Measurements from ENCODE around the gene MAP4K1.
"Not testable (repeated sequence)": the region's sequence is repeated elsewhere in the genome, so short reads cannot be mapped to it uniquely, and the experiment has no call there.

The MAP4K1 gene

DNA sequence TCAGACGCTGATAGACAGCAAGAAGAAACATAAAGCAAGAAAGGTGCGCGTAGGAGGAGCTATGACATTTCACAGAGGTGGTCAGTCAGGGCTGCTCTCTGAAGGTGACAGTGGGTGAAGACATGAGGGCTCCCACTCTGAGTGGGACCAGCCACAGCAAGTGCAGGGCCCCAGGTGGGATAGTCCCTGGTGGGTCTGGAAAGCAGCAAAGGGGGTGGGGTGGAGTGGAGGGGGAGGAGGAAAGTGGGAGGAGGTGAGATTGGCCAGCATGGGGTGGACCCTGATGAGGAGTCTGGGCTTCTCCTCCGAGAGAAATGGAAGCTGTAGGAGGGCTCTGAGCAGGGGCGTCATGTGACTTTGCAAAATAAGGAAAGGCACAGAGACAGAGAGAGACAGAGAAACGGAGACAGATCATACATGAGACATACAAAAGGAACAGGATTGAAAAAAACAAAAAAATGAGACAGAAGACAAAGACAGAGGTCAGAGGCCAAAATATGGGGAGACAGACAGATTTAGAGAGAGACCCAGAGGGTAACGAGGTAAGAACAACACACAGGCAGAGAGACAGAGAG is 2.7 kb downstream of the MAP4K1 start:
- peak overlapping the region; percentile 19 for H3K4me3 Mint-ChIP-seq
- peaks cover 48% of the 10 kb centered on the region for H3K4me1 Mint-ChIP-seq
- H3K27me3 Mint-ChIP-seq: no peaks in the 10 kb centered on the region
- H3K36me3 Mint-ChIP-seq: peaks cover 15% of the 10 kb centered on the region
- H3K9me3 Mint-ChIP-seq: no peaks in the 10 kb centered on the region
- no peak overlapping the region for H3K27ac Mint-ChIP-seq

DNA sequence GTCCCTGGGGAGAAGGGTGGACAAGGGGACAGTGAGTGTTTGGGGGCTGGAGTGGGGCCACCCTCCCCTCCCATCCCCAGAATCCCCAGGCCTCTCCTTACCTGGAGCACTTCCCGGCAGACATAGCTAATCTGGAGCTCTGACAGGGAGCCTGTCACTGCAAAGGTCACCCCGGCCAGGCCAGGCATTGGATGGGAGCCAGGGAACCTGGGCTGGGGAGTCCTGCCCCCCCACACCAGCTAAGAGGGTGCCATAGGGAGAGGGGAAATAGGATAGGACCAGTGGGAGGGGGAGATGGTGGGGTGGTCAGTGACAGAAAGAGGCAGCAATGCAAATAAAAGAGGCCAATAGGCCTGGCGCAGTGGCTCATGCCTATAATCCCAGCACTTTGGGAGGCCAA is 3.5 kb downstream of the MAP4K1 start:
- no peaks in the 10 kb centered on the region for H3K9me3 Mint-ChIP-seq
- no peak overlapping the region for H3K27ac Mint-ChIP-seq
- no peaks in the 10 kb centered on the region for H3K27me3 Mint-ChIP-seq
- peaks cover 17% of the 10 kb centered on the region for H3K36me3 Mint-ChIP-seq
- H3K4me1 Mint-ChIP-seq: peaks cover 42% of the 10 kb centered on the region
- H3K4me3 Mint-ChIP-seq: no peak overlapping the region

DNA sequence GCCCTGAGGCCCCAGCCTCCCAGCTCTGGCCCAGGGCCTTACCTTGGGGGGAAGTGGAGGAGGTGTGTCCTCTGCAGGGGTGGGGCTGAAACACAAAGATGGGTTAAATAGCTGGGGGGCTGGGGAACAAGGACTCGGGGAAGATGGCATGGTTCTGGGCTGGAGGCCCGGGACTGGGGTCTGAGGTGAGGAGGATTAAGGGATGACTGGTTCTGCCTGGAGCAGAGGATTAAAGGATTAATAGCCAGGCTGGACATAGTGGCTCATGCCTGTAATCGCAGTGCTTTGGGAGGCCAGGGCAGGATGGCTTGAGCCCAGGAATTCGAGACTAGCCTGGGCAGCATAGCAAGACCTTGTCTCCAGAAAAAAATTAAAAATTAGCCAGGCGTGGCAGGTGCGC is 11.6 kb downstream of the MAP4K1 start:
- no peak overlapping the region for H3K27ac Mint-ChIP-seq
- no peaks in the 10 kb centered on the region for H3K27me3 Mint-ChIP-seq
- peaks cover 5% of the 10 kb centered on the region for H3K36me3 Mint-ChIP-seq
- H3K4me3 Mint-ChIP-seq: no peak overlapping the region
- H3K9me3 Mint-ChIP-seq: no peaks in the 10 kb centered on the region
- H3K4me1 Mint-ChIP-seq: no peaks in the 10 kb centered on the region

DNA sequence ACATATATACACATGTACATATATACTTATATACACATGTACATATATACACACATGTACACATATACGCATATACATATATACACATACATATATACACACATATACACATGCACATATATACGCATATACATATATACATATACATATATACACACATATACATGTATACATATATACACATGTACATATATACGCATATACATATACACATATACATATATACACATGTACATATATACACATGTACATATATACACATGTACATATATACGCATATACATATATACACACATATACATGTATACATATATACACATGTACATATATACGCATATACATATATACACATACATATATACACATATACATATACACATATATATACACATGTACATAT is 14.9 kb downstream of the MAP4K1 start:
- not testable (repeated sequence) for H3K36me3 Mint-ChIP-seq, H3K9me3 Mint-ChIP-seq, H3K4me3 Mint-ChIP-seq, H3K27me3 Mint-ChIP-seq, H3K4me1 Mint-ChIP-seq, H3K27ac Mint-ChIP-seq

DNA sequence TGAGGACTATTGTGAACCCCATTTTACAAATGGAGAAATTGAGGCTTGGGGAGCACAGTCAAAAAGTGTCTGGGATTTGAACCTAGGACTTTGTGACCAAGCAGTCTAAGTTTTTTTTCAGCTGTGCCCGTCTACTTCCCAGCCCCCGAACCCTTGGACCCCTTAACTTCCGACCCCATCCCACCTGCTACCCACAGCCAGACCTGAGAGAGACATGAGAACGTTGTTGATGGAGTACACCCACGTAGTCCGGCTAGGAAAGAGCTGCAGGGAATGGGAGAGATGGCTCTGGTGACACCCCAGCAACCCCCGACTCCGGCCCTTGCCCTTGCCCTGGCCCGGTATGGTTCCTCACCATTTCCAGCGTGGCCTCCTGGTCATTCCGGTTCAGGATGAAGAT is 18.0 kb downstream of the MAP4K1 start:
- no peaks in the 10 kb centered on the region for H3K27me3 Mint-ChIP-seq
- no peak overlapping the region for H3K4me3 Mint-ChIP-seq
- no peak overlapping the region for H3K27ac Mint-ChIP-seq
- H3K9me3 Mint-ChIP-seq: no peaks in the 10 kb centered on the region
- H3K36me3 Mint-ChIP-seq: peaks cover 12% of the 10 kb centered on the region
- no peaks in the 10 kb centered on the region for H3K4me1 Mint-ChIP-seq

DNA sequence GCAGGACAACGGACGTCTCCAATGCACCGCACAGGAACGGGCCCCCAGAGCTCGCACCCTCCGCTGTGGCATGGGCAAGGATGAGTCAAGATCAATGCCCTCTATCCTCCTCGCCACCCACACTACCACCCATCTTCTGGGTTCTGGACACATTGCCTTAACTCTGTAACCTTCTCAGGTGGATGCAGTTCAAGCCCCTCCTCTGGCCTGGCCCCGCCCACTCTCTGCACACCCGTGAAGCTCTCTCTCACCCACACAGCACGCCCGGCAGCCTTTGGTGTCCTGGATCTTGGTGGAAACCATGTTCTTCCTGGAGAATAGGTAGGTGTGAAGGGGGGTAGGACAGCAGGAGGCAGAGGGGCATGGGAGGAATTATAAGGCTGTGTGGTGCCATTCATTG is 20.7 kb downstream of the MAP4K1 start:
- H3K9me3 Mint-ChIP-seq: no peaks in the 10 kb centered on the region
- H3K36me3 Mint-ChIP-seq: peaks cover 12% of the 10 kb centered on the region
- no peaks in the 10 kb centered on the region for H3K27me3 Mint-ChIP-seq
- H3K27ac Mint-ChIP-seq: no peak overlapping the region
- H3K4me1 Mint-ChIP-seq: no peaks in the 10 kb centered on the region
- H3K4me3 Mint-ChIP-seq: no peak overlapping the region

DNA sequence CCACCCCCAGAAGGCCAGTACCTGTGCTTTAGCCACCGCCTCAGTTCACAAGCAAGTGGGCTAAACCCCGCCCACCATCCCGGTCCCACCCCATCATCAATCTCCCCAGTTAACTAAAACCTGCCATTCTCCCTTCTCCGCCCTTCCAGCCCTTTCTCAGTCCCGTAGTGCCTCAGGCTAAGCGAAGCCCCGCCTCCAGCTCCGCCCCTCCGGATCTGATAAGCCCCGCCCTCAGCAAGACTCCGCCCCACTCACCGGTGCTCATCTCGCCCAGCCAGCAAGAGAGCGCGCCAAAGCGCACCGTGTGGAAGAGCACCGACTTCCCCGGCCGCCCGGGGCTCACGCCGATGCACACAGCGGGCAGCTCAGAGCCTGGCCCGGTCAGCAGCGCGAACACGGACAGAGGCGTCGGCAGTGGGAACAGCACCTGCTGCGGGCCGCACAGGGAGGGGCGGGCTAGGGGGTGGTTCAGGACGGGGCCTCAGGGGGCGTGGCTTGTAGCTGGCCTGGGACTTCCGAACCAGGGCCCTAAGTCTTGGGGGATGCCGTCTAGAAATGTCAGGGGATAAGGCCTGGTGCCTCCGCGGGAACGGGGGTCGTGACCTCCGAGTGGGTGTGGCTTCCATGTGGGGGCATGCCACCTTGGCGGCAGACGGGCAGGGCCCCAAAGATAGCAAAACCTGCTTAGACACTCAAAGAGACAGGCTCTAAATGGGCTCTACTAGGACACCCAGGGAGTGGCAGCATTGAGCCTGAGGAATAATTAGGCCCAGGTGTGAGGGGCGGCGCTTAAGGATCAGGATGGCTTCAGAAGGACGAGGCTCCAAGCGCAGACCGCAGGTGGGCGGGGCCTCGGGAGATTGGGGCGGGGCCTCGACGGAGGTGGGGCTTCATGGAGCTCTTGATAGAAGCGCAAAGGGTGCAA is 21.4 kb downstream of the MAP4K1 start:
- Mint-ChIP-seq H3K36me3 (peaks cover 10% of the 10 kb centered on the region), H3K27ac (no peak overlapping the region), H3K4me1 (no peaks in the 10 kb centered on the region), H3K27me3 (no peaks in the 10 kb centered on the region), H3K4me3 (no peak overlapping the region), H3K9me3 (no peaks in the 10 kb centered on the region)

DNA sequence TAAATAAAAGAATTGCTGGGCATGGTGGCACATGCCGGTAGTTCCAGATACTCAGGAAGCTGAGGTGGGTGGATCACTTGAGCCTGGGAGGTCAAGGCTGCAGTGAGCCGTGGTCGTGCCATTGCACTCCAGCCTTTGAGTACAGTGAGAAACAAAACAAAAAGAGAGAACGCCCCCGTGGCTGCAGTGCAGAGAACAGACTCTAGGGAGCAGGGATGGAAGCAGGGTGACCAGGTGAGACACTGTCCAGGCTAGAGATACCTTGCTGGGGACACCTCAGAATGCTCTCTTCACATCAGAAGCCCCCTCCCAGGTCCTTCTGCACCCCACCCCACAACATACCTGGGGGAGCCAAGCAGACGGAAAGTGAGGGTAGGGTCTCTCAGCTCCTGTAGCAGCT is 24.8 kb downstream of the MAP4K1 start:
- Mint-ChIP-seq H3K27me3 (no peaks in the 10 kb centered on the region), H3K4me1 (no peaks in the 10 kb centered on the region), H3K9me3 (no peaks in the 10 kb centered on the region), H3K4me3 (no peak overlapping the region), H3K36me3 (peaks cover 5% of the 10 kb centered on the region), H3K27ac (no peak overlapping the region)

DNA sequence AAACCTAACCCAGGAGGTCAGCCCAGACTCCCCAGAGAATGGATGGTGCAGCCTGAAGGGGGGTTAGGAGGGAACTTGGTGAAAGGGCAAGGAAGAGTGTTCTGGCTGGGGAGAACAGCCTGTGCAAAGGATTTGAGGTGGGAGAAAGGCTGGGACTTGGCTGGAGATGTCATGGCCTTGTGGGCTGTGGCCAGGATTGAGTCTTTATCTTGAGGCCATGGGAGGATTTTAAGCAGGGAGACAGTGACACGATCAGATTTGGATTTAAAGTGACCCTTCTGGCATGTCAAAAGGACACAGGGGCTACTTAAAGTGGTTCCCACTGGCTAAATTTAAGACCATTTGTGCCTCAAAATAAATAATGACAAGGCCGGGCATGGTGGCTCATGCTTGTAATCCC is 29.7 kb downstream of the MAP4K1 start:
- no peak overlapping the region for H3K4me3 Mint-ChIP-seq
- no peaks in the 10 kb centered on the region for H3K9me3 Mint-ChIP-seq
- no peaks in the 10 kb centered on the region for H3K27me3 Mint-ChIP-seq
- peak overlapping the region; percentile 72 for H3K27ac Mint-ChIP-seq
- peaks cover 4% of the 10 kb centered on the region for H3K36me3 Mint-ChIP-seq
- peaks cover 4% of the 10 kb centered on the region for H3K4me1 Mint-ChIP-seq

DNA sequence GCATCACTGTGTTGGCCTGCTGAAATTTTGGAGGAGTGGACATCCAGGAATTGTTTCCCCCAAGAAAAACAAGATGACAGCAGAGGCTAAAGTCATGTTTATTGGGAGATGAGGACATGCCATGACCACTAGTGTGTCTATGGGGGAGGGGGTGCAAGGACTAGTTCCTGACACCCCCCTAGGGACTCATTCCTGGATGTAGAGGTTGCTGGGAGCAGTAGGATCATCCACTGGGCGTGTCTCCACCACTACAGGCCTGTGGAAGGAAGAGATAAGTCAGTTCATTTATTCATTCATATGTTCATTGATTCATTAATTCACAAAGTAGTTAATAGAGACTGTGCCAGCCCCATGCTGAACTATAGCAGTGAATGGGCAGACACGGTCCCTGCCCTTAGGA is 30.2 kb downstream of the MAP4K1 start:
- H3K4me3 Mint-ChIP-seq: no peak overlapping the region
- H3K27me3 Mint-ChIP-seq: no peaks in the 10 kb centered on the region
- H3K9me3 Mint-ChIP-seq: no peaks in the 10 kb centered on the region
- H3K36me3 Mint-ChIP-seq: peaks cover 4% of the 10 kb centered on the region
- peak overlapping the region; percentile 72 for H3K27ac Mint-ChIP-seq
- H3K4me1 Mint-ChIP-seq: peaks cover 4% of the 10 kb centered on the region

DNA sequence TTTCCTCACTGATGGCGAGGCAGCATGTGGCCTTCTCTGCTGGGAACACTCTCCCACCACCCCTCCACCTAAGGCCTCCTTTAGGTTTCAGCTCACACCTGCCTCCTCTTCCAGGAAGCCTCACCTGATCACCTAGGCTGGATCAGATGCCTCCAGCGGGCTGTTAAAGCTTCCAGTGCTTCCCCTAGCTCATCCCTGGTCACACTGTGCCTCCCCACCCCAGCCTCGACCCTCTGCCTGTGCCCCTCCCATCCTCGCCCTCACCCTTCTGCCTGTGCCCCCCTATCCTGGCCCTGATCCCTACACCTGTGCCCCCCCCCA is 33.8 kb downstream of the MAP4K1 start:
- Mint-ChIP-seq H3K27ac (no peak overlapping the region), H3K36me3 (peaks cover 4% of the 10 kb centered on the region), H3K9me3 (no peaks in the 10 kb centered on the region), H3K27me3 (no peaks in the 10 kb centered on the region), H3K4me1 (peaks cover 4% of the 10 kb centered on the region), H3K4me3 (no peak overlapping the region)

DNA sequence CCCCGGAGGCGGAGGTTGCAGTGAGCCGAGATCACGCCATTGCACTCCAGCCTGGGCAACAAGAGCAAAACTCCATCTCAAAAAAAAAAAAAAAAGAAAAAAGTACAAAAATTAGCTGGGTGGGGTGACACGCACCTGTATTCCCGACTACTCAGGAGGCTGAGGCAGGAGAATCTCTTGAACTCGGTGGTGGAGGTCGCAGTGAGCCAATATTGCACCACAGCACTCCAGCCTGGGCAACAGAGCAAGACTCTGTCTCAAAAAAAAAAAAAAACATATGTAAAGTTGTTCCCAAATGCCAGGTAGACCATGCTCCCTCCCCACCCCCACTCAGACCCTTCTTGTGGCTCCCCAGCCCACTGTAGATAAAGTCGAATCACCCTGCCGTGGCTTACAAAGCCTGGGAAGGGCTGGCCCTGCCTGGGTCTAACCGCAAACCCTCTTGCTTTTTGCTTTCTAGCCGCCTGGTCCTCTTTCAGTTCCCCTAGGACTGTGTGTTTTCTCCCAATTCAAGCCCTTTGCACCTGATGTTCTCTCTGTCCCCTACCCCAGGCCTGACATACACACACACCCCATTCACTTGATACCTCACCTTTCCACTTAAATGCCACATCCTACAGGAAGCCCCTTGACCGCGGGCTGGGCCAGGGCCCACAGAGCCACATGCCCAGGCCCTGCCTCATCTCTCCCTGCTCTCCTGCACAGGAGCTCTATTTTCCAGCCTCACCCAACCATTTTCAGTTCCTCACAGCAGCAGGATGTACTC is 34.4 kb downstream of the MAP4K1 start:
- H3K27me3 Mint-ChIP-seq: no peaks in the 10 kb centered on the region
- peaks cover 4% of the 10 kb centered on the region for H3K36me3 Mint-ChIP-seq
- H3K27ac Mint-ChIP-seq: no peak overlapping the region
- H3K9me3 Mint-ChIP-seq: no peaks in the 10 kb centered on the region
- peaks cover 4% of the 10 kb centered on the region for H3K4me1 Mint-ChIP-seq
- no peak overlapping the region for H3K4me3 Mint-ChIP-seq

DNA sequence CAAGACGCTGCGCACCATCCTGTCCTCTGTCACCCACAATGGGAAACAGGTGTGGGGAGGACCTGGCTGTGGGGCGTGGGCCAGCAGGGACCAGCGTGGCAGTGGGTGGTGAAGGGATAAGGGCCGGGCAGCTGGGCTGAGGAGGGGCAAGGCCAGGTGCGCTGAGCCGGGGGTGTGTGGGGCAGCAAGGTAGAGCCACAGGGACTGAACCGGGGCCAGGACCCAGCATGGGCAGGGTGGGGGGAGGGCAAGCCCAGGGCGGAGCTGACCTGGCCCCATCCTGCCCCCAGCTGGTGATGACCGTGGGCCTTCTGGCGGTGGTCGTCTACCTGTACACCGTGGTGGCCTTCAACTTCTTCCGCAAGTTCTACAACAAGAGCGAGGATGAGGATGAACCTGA is 37.7 kb downstream of the MAP4K1 start:
- H3K36me3 Mint-ChIP-seq: no peaks in the 10 kb centered on the region
- H3K27ac Mint-ChIP-seq: no peak overlapping the region
- peaks cover 4% of the 10 kb centered on the region for H3K4me1 Mint-ChIP-seq
- H3K4me3 Mint-ChIP-seq: no peak overlapping the region
- H3K9me3 Mint-ChIP-seq: no peaks in the 10 kb centered on the region
- no peaks in the 10 kb centered on the region for H3K27me3 Mint-ChIP-seq

DNA sequence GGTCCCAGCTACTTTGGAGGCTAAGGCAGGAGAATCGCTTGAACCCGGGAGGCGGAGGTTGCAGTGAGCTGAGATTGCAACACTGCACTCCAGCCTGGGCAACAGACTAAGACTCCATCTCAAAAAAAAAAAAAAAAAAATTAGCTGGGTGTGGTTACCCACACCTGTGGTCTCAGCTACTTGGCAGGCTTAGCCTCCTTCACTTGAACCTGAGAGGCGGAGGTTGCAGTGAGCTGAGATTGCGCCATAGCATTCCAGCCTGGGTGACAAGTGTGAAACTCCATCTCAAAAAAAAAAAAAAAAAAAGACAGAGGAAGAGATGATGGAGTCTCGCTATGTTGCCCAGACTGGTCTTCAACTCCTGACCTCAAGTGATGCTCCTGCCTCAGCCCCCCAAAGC is 38.4 kb downstream of the MAP4K1 start:
- not testable (repeated sequence) for H3K4me3 Mint-ChIP-seq, H3K36me3 Mint-ChIP-seq, H3K9me3 Mint-ChIP-seq, H3K27me3 Mint-ChIP-seq, H3K27ac Mint-ChIP-seq, H3K4me1 Mint-ChIP-seq

DNA sequence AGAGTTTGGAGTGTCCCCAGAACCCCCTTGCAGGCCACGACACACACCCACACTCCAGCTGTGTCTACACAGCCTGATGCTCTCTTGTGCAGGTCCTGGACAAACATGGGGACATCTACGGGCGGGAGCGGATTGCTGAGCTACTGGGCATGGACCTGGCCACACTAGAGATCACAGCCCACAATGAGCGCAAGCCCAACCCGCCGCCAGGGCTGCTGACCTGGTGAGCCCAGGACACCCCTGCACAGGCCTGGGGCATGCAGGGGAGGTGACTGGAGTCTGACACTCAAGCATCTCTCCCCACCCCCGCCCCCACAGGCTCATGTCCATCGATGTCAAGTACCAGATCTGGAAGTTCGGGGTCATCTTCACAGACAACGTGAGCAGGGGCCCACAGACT is 39.9 kb downstream of the MAP4K1 start:
- no peaks in the 10 kb centered on the region for H3K9me3 Mint-ChIP-seq
- H3K4me1 Mint-ChIP-seq: no peaks in the 10 kb centered on the region

DNA sequence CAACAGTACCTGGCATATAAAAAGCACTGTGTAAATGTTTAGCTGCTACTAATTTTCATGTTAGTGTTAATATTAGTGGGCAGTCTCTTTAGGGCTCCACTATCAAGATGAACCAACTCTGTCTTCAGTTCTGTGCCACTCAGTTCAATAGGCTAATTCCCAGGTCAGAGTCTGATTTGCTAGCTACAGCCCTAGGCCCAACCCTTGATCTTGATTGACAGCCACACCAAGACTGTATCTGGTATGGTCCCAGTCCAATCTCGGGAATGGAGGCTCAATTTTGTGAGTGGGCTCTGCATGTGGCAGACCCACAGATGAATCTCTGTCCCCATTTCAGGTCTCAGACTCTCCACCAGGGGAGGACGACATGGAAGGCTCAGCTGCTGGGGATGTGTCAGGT is 46.1 kb downstream of the MAP4K1 start:
- H3K27ac Mint-ChIP-seq: no peak overlapping the region
- no peak overlapping the region for H3K4me3 Mint-ChIP-seq
- H3K4me1 Mint-ChIP-seq: no peaks in the 10 kb centered on the region

More for the DNA sequence above, 39.9 kb downstream of the MAP4K1 start:
- Mint-ChIP-seq H3K27me3 (no peaks in the 10 kb centered on the region), H3K4me3 (no peak overlapping the region), H3K36me3 (no peaks in the 10 kb centered on the region), H3K27ac (no peak overlapping the region)

More for the DNA sequence above, 46.1 kb downstream of the MAP4K1 start:
- Mint-ChIP-seq H3K9me3 (no peaks in the 10 kb centered on the region), H3K36me3 (no peaks in the 10 kb centered on the region), H3K27me3 (peaks cover 3% of the 10 kb centered on the region)

All from activated naive CD4-positive, alpha-beta T cell treated with anti-CD3 and anti-CD28 coated beads, Interleukin-2, amount 50 U/mL, for 24 hours (primary cell).